Stomach (tissue), 9 donors: ENCODE measurements around the gene KRTAP10-10. TPM values are rescaled to one million over a fixed set of nuclear protein-coding genes. Genes with fewer than 3 reads are reported as not detected.

ENCODE experiments used
- DNase-seq, 2 donors: peaks; one replicate each; pipeline versions ENCODE4 v3.0.0 to v3.0.0-alpha.2; 2013 to 2019
- H3K27ac ChIP-seq, 5 donors: fragments of 200-600 bp in 4 of 5; sonication (generic) in 4 of 5; one replicate each; pipeline ENCODE4 v1.5.1; 2013 to 2019; ENCODE audit warnings: mild to moderate bottlenecking in 1 of 5, moderate library complexity in 1 of 5
- H3K27me3 ChIP-seq, 3 donors: fragments of 200-600 bp; sonication (generic); one replicate each; pipeline ENCODE4 v1.5.1; 2017 to 2019; ENCODE audit warnings: mixed run types in 1 of 3
- H3K36me3 ChIP-seq, 4 donors: fragments of 200-600 bp; sonication (generic); 1 replicate in 3 of 4; 2 replicates in 1 of 4; pipeline ENCODE4 v1.5.1; 2016 to 2019
- H3K4me1 ChIP-seq, 4 donors: fragments of 200-600 bp; sonication (generic); one replicate each; pipeline ENCODE4 v1.5.1; 2016 to 2019
- H3K4me3 ChIP-seq, 4 donors: fragments of 200-600 bp; sonication (generic) in 3 of 4; one replicate each; pipeline ENCODE4 v1.5.1; 2016 to 2019; ENCODE audit warnings: mild to moderate bottlenecking in 1 of 4
- H3K9me3 ChIP-seq, 4 donors: fragments of 200-600 bp; sonication (generic); one replicate each; pipeline ENCODE4 v1.5.1; 2016 to 2019
- CTCF ChIP-seq, 7 experiments: fragments of 450-650 bp in 4 of 7; fragments of 200-600 bp in 3 of 7; sonication (generic) in 3 of 7; IDR thresholded peaks; one replicate each; pipeline ENCODE4 v1.5.1; 2016 to 2019; ENCODE audit warnings: antibody characterized with exemption in 7 of 7, control low read depth in 2 of 7, mild to moderate bottlenecking in 1 of 7
- EP300 ChIP-seq: sonication (generic); formaldehyde crosslinking; IDR thresholded peaks from one replicate; pipeline ENCODE4 v1.6.1; 2017; ENCODE audit warnings: antibody characterized with exemption
- POLR2A ChIP-seq, 4 donors: fragments of 450-650 bp; IDR thresholded peaks; one replicate each; pipeline ENCODE4 v1.6.1; 2016; ENCODE audit warnings: antibody characterized with exemption in 4 of 4, control low read depth in 2 of 4, mild to moderate bottlenecking in 1 of 4, moderate library complexity in 1 of 4
- POLR2AphosphoS5 ChIP-seq, 3 donors: sonication (generic); formaldehyde crosslinking; IDR thresholded peaks; one replicate each; pipeline ENCODE4 v1.6.1; 2016; ENCODE audit warnings: antibody characterized with exemption in 3 of 3
- WGBS, 5 donors: extraction: QIAGEN DNeasy Blood & Tissue Kit in 3 of 5; methylation state at CpG; one replicate each; pipeline versions ENCODE4 v1.1.5 to v1.1.7; 2013 to 2018; 5-methylcytosine and 5-hydroxymethylcytosine counted together
- intact Hi-C: fragments of 100-400 bp; cut with DNase I; formaldehyde crosslinking; loops from one replicate; pipeline ENCODE4 v1.15.1; 2023; ENCODE audit warnings: low total_unique reads
- polyA plus RNA-seq, 3 donors: library from polyadenylated mRNA; stranded (reverse); fragments of 200-250 nt; gene quantifications; one replicate each; pipeline ENCODE4 v1.2.3, GENCODE V29; 2013
- total RNA-seq, 5 donors: library from RNA; depleted of rRNA; stranded (reverse); fragments of >200 nt; gene quantifications; one replicate each; pipeline versions ENCODE4 v1.1.0 to v1.2.3, GENCODE V29; 2014 to 2016
- donor health status: healthy with polysubstance abuse.
- donor health status: Bipolar disorder and iron deficiency.
- donor health status: healthy.

The KRTAP10-10 gene
- total and polyA plus RNA-seq, 8 donors = not detected

GRCh38 chr21:44650973-44651675 lies 14.0 kb downstream of the KRTAP10-10 start:
- no peak for DNase-seq
- TF ChIP-seq POLR2AphosphoS5 (IDR thresholded peaks at IDR 0.05) = no peak
- no peak for TF ChIP-seq POLR2A (IDR thresholded peaks at IDR 0.05)
- no peak for TF ChIP-seq EP300
- TF ChIP-seq CTCF (IDR thresholded peaks at IDR 0.05) = no peak
- H3K27me3 ChIP-seq = peaks cover 0 to 43% (median 24%) of the 10 kb centered on the region in 3 donors
- no peak overlapping the region for H3K27ac ChIP-seq
- H3K36me3 ChIP-seq = no peaks in the 10 kb centered on the region
- no peak overlapping the region for H3K4me3 ChIP-seq
- H3K9me3 ChIP-seq = peaks cover 0 to 8% (median 3%) of the 10 kb centered on the region in 4 donors
- H3K4me1 ChIP-seq = no peaks in the 10 kb centered on the region
- intact Hi-C loops = no loop called here
- WGBS, 5 donors = 82 to 90% (median 89%) methylated on average over 12 of the region's 12 CpGs

- peaks cover 0 to 33% (median 8%) of the 10 kb centered on the region in 3 donors for H3K27me3 ChIP-seq
- no peak overlapping the region for H3K4me3 ChIP-seq
- H3K36me3 ChIP-seq = no peaks in the 10 kb centered on the region
- peak in 1 of 2 donors; percentile 22 for DNase-seq
- peaks cover 0 to 22% (median 11%) of the 10 kb centered on the region in 4 donors for H3K9me3 ChIP-seq
- H3K4me1 ChIP-seq = no peaks in the 10 kb centered on the region
- TF ChIP-seq EP300 (no peak), POLR2AphosphoS5 (IDR thresholded peaks at IDR 0.05) (no peak), POLR2A (IDR thresholded peaks at IDR 0.05) (no peak), CTCF (IDR thresholded peaks at IDR 0.05) (no peak)
- intact Hi-C loops = no loop called here
- WGBS, 5 donors = 60 to 71% (median 65%) methylated on average over 14 of the region's 14 CpGs
- no peak overlapping the region for H3K27ac ChIP-seq
Measured at GRCh38 chr21:44653123-44653522, 16.0 kb downstream of the KRTAP10-10 start.

- no peak for DNase-seq
- WGBS, 5 donors = 68 to 86% (median 77%) methylated on average over 14 to 17 of the region's 17 CpGs
Measured at GRCh38 chr21:44653656-44654575, 16.8 kb downstream of the KRTAP10-10 start.

More at GRCh38 chr21:44653656-44654575, 16.8 kb downstream of the KRTAP10-10 start:
- intact Hi-C loops = no loop called here
- Histone ChIP-seq H3K27me3 (peaks cover 0 to 38% (median 8%) of the 10 kb centered on the region in 3 donors), H3K27ac (no peak overlapping the region), H3K36me3 (no peaks in the 10 kb centered on the region), H3K4me1 (no peaks in the 10 kb centered on the region), H3K9me3 (peaks cover 0 to 22% (median 11%) of the 10 kb centered on the region in 4 donors), H3K4me3 (no peak overlapping the region)
- TF ChIP-seq EP300 (no peak), POLR2A (IDR thresholded peaks at IDR 0.05) (no peak), POLR2AphosphoS5 (IDR thresholded peaks at IDR 0.05) (no peak), CTCF (IDR thresholded peaks at IDR 0.05) (no peak)
